KG1 (cell line): ENCODE results near the gene DSCAML1.
"Not testable (repeated sequence)": the region's sequence is repeated elsewhere in the genome, so short reads cannot be mapped to it uniquely, and the experiment has no call there.

ENCODE experiments used
- DNase-seq: peaks from one replicate; lab custom pipeline; 2025; lab: John Stamatoyannopoulos, UW

Gene DSCAML1

DNA sequence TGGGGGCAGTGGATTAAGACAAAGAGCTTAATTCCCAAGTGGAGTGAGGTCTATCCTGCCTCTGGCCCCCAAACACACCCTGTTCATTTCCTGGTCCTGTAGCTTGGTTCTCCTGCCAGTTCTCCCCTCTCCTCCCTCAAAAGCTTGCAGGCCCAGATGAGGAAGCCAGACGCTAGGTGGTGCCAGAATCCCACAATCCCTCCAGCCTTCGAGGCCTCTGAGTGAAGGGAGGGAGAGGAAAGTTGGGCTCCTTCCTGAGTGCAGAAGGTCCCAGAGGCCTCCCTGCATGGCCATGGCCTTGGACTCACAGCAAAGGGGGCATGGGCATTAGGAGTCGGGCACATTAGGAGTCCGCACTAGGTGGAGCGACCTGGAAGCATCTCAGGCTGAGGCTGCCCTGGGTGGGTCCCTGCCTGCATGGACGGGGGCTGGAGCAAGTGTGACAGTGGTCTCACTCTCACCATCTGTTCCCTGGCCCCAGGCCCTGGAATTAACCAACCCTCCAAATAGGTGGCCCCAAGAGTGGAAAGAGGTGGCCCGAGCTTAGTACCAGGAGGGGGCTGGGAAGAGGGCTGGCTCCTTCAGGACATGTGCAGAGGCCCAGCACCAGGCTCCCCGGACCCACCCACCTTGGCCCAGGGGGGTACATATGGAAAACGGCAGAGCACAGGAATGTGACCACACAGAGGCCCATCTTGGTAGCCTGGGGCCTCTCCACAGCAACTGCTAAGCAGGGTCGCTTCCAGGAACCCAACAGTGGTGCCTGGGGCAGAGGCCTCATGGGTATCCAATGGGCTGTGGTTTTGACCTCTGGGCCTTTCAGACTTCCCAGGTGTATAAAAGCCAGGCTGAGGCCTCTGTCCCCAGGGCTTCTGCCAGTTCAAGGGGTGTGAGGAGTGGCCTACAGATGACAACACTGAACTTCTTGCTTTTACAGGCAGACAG, 22.4 kb upstream of the DSCAML1 start:
- peak; percentile 43 for DNase-seq

DNA sequence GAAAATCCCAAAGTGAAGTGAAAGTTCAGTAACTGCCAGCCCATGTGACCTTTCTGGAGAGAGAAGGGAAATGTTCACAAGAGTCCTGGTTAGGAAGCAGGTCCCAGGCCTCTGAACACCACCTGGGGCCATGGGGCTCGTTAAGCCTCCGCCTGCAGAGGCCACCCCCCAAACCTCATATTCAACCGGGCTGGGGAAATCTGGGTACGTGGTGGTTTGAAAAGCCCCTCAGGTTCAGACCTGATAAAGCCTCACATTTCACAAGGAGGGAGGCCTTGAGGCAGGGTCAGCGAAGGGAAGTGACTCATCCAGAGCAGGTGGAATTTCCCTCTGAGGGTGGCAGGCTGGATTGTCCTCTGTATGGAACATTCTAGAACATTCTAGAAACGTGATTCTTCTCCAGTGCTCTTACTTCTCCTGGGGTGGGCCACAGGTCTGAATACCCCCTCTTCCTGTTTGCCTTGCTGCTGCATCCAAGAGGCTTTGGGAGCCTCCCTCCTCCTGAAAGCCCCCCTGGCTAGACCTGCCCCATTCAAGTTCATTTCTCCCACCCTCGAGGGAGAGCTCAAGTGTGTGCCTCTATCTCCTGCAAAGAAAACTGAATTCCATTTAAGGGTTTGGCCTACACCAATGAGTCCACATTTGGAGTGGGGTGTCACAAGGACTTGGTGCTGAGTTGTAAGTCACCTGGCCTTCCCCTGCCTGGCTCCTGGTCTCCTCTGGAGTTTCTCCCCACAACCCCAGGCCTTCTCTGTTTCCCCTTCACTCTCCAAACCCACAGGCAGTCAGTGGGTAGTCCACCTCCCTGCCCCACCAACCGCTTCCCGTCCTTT, 21.2 kb upstream of the DSCAML1 start:
- DNase-seq, result no peak

DNA sequence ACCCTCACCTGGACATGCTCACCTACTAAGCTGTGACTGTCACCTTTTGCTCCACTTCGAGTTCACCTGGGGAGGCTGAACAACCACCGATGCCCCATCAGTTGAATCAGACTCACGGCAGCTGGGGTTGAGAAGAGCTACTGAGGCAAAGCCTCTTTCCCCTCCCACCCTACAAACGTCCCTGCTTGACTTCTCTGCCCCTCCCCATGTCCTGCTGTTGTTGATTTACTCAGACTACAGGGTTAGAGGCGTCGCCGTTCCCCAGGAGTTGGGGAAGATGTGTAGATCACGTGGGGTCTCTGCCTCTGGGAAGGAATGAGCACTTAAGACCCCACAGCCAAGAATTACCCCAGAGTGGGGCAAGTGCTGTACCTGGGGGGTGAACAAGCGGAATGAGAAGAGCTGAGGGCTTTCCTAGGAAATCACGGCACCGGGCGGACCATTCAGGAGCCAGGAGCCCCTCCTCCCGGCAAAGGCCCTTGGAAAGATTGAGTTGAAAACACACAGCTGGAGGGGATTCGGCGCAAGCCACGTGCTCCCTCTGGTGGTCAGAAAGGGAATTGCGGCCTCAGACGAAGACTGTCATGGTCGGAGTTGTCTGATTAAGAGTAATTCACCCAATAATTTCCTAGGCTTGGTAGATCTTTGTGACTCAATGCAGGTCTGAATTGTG, 20.5 kb upstream of the DSCAML1 start:
- peak; percentile 87 for DNase-seq

DNA sequence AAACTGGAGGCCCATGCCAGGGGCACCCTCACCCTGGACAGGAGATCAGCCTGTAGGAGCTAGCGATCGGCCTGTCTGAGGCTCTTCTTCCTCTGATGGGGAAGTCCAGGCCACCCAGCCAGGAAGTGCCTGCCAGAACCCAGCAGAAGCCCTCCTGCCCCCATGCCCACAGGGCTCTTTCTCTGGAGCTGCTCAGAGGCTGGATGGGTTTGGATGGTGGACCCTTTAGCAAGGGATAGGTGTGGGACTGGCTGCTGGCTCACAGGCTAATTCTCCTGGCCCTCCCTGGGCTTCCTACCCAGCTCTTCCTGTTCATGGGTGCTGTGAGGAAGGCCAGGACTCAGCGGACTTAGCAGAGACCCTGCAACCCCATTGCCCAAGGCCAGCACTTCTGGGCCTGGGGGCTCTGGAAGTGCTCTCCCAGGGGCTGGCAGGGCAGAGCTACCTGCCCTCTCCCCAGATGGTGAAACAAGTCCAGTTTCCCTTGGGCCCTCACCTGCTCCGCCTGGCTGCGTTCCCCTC, 19.9 kb upstream of the DSCAML1 start:
- no peak for DNase-seq

DNA sequence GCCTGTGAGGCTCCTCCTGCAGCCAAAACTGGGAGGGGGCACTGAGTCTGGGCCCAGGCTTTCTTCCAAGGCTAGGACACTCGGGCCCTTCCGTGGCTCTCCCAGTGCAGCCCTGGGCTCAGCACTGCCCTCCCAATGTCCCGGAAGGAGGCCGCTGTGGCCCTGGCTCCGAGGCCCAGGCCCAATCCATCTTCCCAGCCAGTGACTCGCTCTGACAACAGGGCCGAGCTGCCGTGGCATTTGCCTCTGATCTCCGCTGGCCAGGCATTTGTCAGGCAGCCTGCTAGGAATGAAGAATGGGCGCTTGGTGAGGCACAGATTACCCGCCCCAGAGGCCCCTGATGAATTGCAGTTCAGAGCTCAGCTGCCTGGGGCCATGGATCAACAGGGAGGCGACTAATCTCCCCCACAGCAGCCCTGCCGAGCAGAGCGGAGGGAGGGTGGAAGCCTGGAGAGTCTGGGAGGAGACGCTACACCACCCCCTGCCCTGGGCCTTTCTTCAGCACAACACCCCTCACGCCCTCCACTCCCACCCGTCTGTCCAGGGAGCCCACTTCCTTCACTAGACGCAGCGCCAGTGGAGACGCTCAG, 19.2 kb upstream of the DSCAML1 start:
- DNase-seq, result no peak

DNA sequence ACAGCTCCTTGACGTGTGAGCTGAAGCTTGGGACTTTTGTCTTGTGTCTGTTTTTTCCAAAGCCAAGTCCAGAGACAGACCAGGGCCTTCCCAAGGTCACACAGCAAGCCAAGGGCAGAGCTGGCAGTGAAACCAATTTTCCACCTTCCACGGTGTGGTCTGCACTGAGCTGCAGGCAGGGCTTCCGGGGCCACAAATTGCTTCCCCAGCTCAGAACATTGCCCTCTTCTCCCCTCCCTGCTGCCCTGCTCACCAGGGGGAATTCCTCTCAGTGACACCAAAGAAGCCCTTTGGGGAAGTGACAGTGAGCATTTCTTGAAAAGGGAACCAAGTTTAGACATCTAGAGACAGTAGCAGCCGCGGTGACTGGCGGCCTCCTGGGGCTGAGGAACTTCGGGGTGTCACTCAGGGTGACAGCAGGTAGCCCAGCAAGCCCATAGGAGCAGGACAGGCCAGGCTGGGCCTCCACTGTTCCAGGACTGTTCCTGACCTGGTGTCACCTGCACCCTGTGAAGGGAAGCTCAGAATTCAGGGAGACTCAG, 18.3 kb upstream of the DSCAML1 start:
- peak; percentile 88 for DNase-seq

DNA sequence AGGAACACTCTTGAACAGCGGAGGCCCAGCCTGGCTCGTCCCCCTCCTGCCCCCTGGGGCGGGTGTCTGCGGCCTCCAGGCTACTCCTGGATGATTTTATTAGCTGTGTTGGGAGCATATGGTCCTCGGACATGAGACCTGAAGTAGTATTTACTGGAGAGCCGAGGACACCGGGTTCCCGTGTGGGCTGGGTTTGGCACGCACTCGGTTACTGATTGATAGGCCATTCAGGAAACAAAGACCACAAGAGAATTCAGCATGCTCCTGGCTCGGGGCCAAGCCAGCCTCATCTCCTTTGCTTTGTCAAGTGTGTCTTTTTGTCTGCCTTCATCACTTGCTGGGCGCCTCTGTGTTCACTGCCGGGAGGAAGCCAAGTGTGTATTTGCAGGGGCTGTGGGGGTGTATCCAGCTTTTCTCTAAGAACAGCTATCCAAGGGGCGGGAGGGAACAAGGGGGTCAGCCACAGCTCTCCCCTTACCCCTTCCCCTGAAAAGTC, 17.8 kb upstream of the DSCAML1 start:
- DNase-seq, result peak; percentile 91

DNA sequence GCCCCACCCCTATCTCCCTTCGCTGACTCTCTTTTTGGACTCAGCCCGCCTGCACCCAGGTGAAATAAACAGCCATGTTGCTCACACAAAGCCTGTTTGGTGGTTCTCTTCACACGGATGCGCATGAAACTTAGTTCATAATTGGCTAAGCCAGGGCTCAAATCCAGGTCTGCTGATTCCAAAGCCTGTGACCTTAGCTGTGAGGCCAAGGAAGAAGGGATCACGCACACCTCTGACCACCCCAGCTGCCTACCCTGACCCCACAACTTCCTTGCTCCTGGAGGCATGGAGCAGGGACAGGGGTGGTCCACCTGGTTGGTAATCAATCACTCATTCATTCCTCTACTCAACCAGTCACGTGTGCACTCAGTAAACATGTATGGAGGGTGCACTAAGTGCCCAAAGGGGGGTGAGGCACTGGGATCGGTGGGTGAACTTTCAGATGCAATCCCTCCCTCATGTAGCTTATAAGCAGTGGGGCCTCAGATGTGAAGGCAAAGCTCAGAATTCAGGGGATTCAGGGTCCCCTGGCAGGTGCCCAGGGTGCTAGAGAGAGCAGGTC, 17.3 kb upstream of the DSCAML1 start:
- DNase-seq, result no peak

DNA sequence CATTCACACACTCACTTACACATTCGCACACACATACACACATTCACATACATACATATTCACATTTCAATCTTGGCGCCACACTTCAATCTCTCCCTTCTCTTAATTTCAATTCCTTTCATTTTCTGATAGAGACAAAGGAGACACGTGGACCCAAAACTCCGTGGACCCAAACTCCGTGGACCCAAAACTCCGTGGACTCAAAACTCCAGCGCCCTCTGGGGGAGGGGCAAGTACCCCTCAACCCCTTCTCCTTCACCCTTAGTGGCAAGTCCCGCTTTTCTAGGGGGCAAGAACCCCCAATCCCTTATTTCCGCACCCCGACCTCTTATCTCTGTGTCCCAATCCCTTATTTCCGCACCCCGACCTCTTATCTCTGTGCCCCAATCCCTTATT, 13.0 kb upstream of the DSCAML1 start:
- not testable (repeated sequence) for DNase-seq

DNA sequence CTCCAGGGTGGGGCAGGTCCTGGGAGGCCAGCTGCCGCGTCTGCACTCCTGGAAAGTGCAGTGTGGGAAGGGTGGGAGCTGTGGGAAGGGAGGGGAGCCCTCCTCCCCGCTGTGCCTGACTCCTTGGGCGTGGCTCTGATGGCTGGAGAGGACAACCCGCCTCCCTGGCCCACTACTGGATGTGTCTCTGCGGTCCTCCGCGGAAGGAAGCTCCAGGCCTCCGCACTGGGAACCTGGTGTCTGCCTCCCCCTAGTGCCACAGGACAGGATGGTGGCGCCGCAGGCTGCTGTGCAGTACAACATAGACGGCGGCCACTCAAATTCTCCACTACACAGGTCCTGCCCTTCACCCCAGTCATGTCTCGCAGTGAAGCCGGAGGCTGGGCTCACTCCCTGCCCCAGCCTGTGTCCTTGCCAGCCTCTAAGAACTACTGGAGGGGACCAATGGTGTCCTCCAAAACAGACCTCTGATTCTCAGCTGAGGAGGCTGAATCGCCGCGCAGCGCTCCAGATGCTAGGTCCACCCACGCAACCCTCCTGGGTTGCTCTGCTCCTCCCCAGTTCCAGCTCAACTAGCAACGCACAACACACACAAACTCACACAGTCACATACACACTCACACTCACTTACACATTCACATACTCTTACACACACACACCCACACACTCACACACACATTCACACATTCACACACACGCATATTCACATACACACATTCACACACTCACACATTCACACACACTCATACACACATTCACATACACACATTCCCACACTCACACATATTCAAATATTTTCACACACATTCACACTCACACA, 12.4 kb upstream of the DSCAML1 start:
- DNase-seq, result no peak

DNA sequence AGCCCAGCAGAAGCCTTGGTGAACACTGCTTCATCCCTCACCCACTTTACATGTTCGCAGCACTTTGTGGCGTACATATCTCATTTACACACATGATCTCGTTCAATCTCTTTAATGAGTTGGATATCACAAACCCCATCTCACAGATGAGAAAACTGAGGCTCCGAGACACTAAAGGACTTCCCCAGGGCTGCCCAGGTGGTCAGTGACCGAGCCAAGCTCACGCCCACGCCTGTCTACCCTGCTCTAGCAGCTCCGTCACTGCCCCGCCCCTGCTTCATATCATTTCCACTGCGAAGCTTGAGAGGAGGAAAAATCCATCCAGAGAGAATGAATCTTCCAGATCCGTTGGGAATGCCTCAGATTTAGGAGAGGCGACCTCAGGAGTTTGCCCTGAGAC, 11.8 kb upstream of the DSCAML1 start:
- DNase-seq, result no peak

DNA sequence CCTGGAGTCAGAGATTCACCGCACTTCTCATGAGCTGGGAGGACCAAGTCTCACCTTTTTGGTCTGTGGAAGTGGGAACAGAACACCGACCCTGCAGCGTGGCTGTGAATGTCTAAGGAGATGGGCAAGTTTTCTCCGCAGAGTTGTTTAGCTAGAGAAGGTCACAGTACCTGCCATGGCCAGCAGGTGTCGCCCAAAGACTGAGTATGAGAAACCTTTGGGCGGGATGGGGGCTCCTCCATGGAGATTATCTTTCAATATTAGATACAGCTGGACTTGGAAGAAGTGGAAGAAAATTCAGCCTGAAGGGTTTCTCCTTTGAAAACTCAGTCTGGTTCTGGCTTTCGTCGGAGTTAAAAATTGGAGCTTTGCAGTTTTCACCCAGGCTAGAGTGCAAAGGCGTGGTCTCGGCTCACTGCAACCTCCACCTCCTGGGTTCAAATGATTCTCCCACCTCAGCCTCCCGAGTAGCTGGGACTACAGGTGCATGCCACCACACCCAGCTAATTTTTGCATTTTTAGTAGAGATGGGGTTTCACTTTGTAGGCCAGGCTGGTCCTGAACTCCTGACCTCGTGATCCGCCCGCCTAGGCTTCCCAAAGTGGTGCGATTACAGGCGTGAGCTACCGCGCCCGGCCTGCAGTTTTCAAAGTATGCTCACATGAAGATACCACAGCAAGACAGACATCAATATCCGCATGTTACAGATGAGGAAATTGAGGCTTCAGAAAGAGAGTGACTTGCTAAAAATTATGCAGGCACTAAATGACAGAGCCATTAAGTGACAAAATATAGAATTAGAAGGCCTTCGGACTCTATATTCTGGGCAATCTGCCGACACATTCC, 10.7 kb upstream of the DSCAML1 start:
- peak; percentile 61 for DNase-seq

DNA sequence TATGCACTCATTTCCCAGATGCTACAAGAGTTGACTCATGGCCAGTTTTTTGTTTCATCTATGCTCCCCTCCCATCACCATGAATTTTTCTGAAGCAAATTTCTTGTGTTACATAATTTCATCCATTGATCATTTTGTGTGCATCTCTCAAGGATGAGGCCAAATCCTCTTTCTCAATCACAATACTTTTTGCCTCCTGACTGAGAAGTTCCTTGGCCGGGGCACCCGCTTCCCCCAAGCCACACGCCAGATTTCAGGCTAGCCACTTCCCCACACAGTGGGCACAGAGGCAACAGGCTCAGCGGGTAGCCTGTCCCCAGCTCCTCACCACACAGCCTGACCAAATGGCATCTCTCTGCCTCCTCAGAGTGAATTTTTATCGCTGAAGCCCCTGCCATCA, 9.8 kb upstream of the DSCAML1 start:
- DNase-seq, result no peak

DNA sequence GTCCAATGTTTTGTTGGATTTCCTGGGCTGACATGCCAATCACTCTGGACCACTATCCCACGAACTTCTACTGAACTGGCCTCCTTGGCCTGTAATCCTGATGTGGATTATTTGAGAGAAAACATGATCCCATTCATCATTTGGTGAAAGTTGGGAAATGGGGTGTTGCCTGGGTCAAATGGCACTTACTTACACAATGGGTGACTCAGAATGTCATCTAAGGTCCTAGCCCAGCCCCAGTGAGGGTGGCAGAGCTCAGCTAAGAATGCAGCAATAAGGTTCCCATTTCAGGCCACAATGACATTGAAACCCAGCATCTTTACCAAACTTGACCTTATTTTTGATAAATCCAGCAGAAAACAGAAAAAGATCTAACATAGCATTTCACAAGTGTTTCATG, 8.0 kb upstream of the DSCAML1 start:
- no peak for DNase-seq

DNA sequence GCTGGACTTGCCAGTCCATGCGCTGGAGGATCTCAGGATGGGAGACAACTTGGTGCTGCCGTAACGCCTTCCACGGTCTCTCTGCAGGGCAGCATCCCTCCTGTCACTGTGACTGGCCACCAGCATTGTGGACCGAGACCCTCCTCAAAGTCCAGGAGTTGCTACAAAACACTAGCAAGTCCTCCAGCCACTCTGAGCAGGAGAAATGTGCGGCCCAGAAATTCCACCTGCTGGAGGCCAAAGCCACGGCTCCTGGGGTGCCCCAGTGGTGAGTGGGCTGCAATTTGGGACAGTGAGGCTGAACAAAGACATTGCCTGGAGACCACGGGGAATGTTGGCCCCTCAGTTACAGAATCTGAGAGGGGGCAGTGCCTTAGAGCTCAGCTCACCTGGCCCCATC, 6.9 kb upstream of the DSCAML1 start:
- DNase-seq, result no peak

DNA sequence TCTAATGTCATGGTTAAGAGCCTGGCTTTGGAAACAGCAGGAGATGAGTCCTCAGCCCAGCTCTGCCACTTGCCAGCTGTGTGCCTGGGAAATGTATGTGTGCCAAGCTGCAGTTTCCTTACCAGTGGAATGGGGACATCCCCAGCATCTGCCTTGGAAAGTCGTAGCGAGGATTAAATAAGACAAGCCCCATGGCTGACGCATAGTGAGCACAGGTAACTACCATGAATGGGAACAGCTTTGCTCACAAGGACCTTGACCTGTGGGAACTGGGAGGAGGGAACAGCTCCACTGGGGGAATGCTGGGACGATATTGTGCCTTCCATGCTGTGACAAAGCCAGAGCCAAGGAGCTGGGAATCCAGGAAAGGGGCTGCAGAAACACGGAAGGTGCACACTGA, 2.6 kb upstream of the DSCAML1 start:
- no peak for DNase-seq

DNA sequence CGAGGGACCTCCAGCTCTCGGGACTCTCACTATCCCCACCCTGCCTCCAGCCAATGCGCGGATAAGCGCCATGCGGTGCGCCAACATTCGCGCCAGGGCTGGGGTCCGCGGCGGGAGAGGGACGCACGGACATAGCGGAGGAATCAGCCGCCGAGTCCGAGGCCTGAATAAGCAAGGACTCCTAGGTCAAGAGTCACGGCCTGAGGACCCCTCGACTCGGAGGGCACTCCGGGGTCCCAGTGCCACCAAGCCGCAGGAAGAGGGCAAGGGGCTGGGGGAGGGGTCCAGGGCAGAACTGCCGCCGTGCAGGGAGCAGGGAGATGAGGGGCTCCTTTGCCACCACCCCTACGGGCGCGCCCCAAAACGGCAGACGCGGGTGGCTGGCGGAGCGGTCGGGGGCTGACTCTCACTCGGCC, 552 bp downstream of the DSCAML1 start:
- DNase-seq, result no peak

DNA sequence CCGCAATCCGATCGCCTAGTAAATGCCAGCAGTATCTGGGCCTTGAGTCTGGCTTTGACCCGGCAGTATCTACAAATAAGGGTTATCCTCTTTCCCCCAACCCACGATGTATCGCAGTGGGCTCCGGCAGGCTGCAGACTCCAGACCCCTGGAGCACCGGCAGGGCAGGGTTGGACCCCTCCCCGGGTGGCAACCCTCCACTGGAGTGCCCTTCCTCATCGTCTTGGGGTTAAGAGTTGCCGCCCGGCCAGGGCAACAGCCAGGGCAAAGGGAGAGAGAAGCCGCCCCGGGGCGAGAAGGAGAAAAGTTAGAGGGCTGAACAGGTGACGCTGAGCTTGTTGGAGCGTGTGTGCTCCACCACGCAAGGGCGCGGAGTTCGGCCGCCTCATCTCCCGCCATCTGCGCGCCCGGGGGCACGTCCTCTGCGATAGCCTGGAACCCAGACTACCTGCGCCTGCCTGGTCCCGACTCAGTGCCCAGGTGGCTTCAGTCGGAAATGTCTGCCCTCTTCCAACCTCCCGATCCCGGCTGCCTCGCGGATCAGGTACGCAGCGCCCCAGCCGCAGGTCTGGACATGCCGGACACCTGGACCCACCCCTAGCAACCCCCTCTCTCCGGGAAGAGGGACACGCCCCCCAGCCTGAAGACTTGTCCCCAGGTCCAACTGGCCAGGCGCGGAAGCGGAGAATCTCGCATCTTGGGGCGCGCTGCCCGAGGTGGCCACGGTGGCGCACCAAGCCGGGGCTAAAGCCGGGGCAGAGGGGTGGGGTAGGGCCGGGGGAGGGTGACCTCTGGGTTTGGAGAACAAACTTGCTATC, 1.2 kb downstream of the DSCAML1 start:
- DNase-seq, result no peak
